CD4-positive, alpha-beta T cell (primary cell): ENCODE measurements around the gene OPRL1. TPM values are rescaled to one million over a fixed set of nuclear protein-coding genes. Genes with fewer than 3 reads are reported as not detected.

ENCODE experiments used
- ATAC-seq: fragments of 200-7000 bp; cut with Tn5 transposase; one replicate; pipeline ENCODE4 v1.10.0; 2022; ENCODE audit warnings: mild to moderate bottlenecking; ENCODE audit not compliant: poor library complexity
- CTCF ChIA-PET: fragments of 350-600 bp; sonication (Branson Sonifier 250); formaldehyde crosslinking; loops from one replicate; lab custom pipeline; 2021; ENCODE audit warnings: antibody characterized with exemption, inconsistent platforms; lab: Charles Lee
- POLR2A ChIA-PET: fragments of 350-600 bp; sonication (Branson Sonifier 250); formaldehyde crosslinking; loops from one replicate; lab custom pipeline; 2021; ENCODE audit warnings: antibody characterized with exemption, inconsistent platforms; lab: Charles Lee
- DNase-seq, 14 experiments: peaks; one replicate each; pipeline ENCODE4 v3.0.0-alpha.2; 2013 to 2020; ENCODE audit warnings: mixed read lengths in 2 of 14
- H3K27ac ChIP-seq, 2 donors: one replicate each; pipeline versions ENCODE4 v1.5.1 to v1.7.0; 2013; ENCODE audit warnings: low read length in 2 of 2, low read depth in 1 of 2, mild to moderate bottlenecking in 1 of 2
- H3K27me3 ChIP-seq, 2 experiments: 1 replicate in 1 of 2; 2 replicates in 1 of 2; pipeline versions ENCODE4 v1.6.1 to v1.7.0; 2013; ENCODE audit warnings: low read length in 2 of 2, control low read depth in 1 of 2, mild to moderate bottlenecking in 1 of 2, moderate library complexity in 1 of 2; ENCODE audit not compliant: insufficient read depth in 2 of 2, control insufficient read depth in 1 of 2
- H3K36me3 ChIP-seq: one replicate; pipeline ENCODE4 v1.6.1; 2013; ENCODE audit warnings: low read length, control low read depth; ENCODE audit not compliant: insufficient read depth
- H3K4me1 ChIP-seq: one replicate; pipeline ENCODE4 v1.6.1; 2013; ENCODE audit warnings: low read length, control low read depth; ENCODE audit not compliant: insufficient read depth
- H3K4me3 ChIP-seq: one replicate; pipeline ENCODE4 v1.5.1; 2013; ENCODE audit warnings: mild to moderate bottlenecking, low read length, moderate library complexity
- H3K9me3 ChIP-seq, 2 experiments: 1 replicate in 1 of 2; 2 replicates in 1 of 2; pipeline versions ENCODE4 v1.6.1 to v1.7.0; 2013; ENCODE audit warnings: low read length in 2 of 2, mild to moderate bottlenecking in 2 of 2, control low read depth in 1 of 2, moderate library complexity in 1 of 2; ENCODE audit not compliant: control insufficient read depth in 1 of 2, insufficient read depth in 1 of 2
- H3K27ac Mint-ChIP-seq: one replicate; pipeline ENCODE4 v1.8.0; 2020; ENCODE audit warnings: mixed read lengths
- H3K27me3 Mint-ChIP-seq: one replicate; pipeline ENCODE4 v1.8.0; 2021; ENCODE audit warnings: mixed read lengths
- H3K36me3 Mint-ChIP-seq: one replicate; pipeline ENCODE4 v1.8.0; 2021; ENCODE audit warnings: low read depth, mixed read lengths
- H3K4me1 Mint-ChIP-seq: one replicate; pipeline ENCODE4 v1.8.0; 2021; ENCODE audit warnings: low read depth, mixed read lengths
- H3K4me3 Mint-ChIP-seq: one replicate; pipeline ENCODE4 v1.8.0; 2020; ENCODE audit warnings: mild to moderate bottlenecking, mixed read lengths
- H3K9me3 Mint-ChIP-seq: one replicate; pipeline ENCODE4 v1.8.0; 2020; ENCODE audit warnings: mixed read lengths
- CTCF ChIP-seq: fragments of 200-600 bp; IDR thresholded peaks from one replicate; pipeline ENCODE4 v1.8.0; 2022; ENCODE audit warnings: antibody characterized with exemption, mild to moderate bottlenecking
- intact Hi-C, 2 experiments: fragments of 100-400 bp; cut with DNase I in 1 of 2; cut with micrococcal nuclease in 1 of 2; formaldehyde crosslinking; loops; one replicate each; pipeline versions ENCODE4 v1.15.1 to v1.9.0; 2023 to 2025; cut with DNase I, micrococcal nuclease
- total RNA-seq, 174 experiments: library from RNA in 2 of 174; stranded (reverse) in 2 of 174; gene quantifications; one replicate each; pipeline ENCODE4 v1.2.3 and lab custom pipeline; 2021 to 2026

OPRL1 gene
- total RNA-seq, 2 experiments from 2014 or later, result 1.0 to 1.2 TPM

- Histone ChIP-seq H3K9me3 (peaks cover 0 to 22% of the 10 kb centered on the region in 2 experiments), H3K4me1 (peaks cover 21% of the 10 kb centered on the region), H3K4me3 (no peak overlapping the region), H3K27ac (no peak overlapping the region), H3K27me3 (peaks cover 25 to 33% of the 10 kb centered on the region in 2 experiments), H3K36me3 (no peaks in the 10 kb centered on the region)
- ATAC-seq, result no peak
- no peak for DNase-seq
- Mint-ChIP-seq H3K9me3 (no peaks in the 10 kb centered on the region), H3K4me1 (peaks cover 26% of the 10 kb centered on the region), H3K27me3 (peaks cover 34% of the 10 kb centered on the region), H3K36me3 (no peaks in the 10 kb centered on the region), H3K27ac (no peak overlapping the region), H3K4me3 (no peak overlapping the region)
- no peak for TF ChIP-seq CTCF
- intact Hi-C loops, result no loop called here
- ChIA-PET POLR2A (interaction anchor here (0.7 to 1.2 kb wide), 2 partner anchors 9 to 69 kb away, joined by 3 read pairs; no protein-coding TSS in a partner anchor), CTCF (interaction anchor here (1.2 kb wide), 1 partner anchor 9 kb away, joined by 3 read pairs; no protein-coding TSS in a partner anchor)
These were observed 32.9 kb upstream of the OPRL1 start for GRCh38 chr20:64047046-64047389.

- intact Hi-C loops, result no loop called here
- Histone ChIP-seq H3K27me3 (peaks cover 29 to 43% of the 10 kb centered on the region in 2 experiments), H3K27ac (no peak overlapping the region), H3K9me3 (peaks cover 0 to 22% of the 10 kb centered on the region in 2 experiments), H3K36me3 (no peaks in the 10 kb centered on the region), H3K4me1 (peaks cover 16% of the 10 kb centered on the region), H3K4me3 (no peak overlapping the region)
- ChIA-PET CTCF (interaction anchor here (1.2 kb wide), 1 partner anchor 10 kb away, joined by 3 read pairs; no protein-coding TSS in a partner anchor), POLR2A (interaction anchor here (1.2 kb wide), 1 partner anchor 10 kb away, joined by 3 read pairs; no protein-coding TSS in a partner anchor)
- Mint-ChIP-seq H3K9me3 (no peaks in the 10 kb centered on the region), H3K4me3 (no peak overlapping the region), H3K27me3 (peaks cover 41% of the 10 kb centered on the region), H3K4me1 (peaks cover 26% of the 10 kb centered on the region), H3K36me3 (no peaks in the 10 kb centered on the region), H3K27ac (no peak overlapping the region)
- DNase-seq (no peak), ATAC-seq (no peak)
- no peak for TF ChIP-seq CTCF
These were observed 31.9 kb upstream of the OPRL1 start for GRCh38 chr20:64047968-64048401.

GRCh38 chr20:64048402-64049044 lies 31.4 kb upstream of the OPRL1 start:
- Mint-ChIP-seq H3K27me3 (peaks cover 46% of the 10 kb centered on the region), H3K9me3 (no peaks in the 10 kb centered on the region), H3K4me1 (peaks cover 23% of the 10 kb centered on the region), H3K4me3 (no peak overlapping the region), H3K36me3 (no peaks in the 10 kb centered on the region), H3K27ac (no peak overlapping the region)
- peaks cover 16% of the 10 kb centered on the region for H3K4me1 ChIP-seq
- no peak overlapping the region for H3K4me3 ChIP-seq
- intact Hi-C loops, result no loop called here
- ChIA-PET POLR2A (interaction anchor here (1.6 kb wide), 1 partner anchor 14 kb away, joined by 5 read pairs; the partner anchor contains the start of gene TCEA2), CTCF (no interaction called here)
- peaks cover 29 to 48% of the 10 kb centered on the region in 2 experiments for H3K27me3 ChIP-seq
- DNase-seq, result no peak
- H3K27ac ChIP-seq, result no peak overlapping the region
- no peaks in the 10 kb centered on the region for H3K36me3 ChIP-seq
- peak; percentile 24 for ATAC-seq
- peaks cover 0 to 22% of the 10 kb centered on the region in 2 experiments for H3K9me3 ChIP-seq
- TF ChIP-seq CTCF, result no peak
